Esophagus squamous epithelium (tissue), 5 donors: ENCODE measurements around the gene ZNF575. TPM values are rescaled to one million over a fixed set of nuclear protein-coding genes. Genes with fewer than 3 reads are reported as not detected.

Source experiments
- DNase-seq: peaks from one replicate; lab custom pipeline; 2025; lab: John Stamatoyannopoulos, UW
- H3K27ac ChIP-seq, 4 donors: fragments of 200-600 bp; sonication (generic); one replicate each; pipeline ENCODE4 v1.5.1; 2016 to 2019; ENCODE audit warnings: mild to moderate bottlenecking in 1 of 4
- H3K27me3 ChIP-seq, 4 donors: fragments of 200-600 bp; sonication (generic); 1 replicate in 3 of 4; 2 replicates in 1 of 4; pipeline versions ENCODE4 v1.5.1 to v1.6.0; 2017 to 2021; ENCODE audit warnings: antibody characterized with exemption in 1 of 4
- H3K36me3 ChIP-seq, 3 donors: fragments of 200-600 bp; sonication (generic); one replicate each; pipeline ENCODE4 v1.5.1; 2016 to 2019
- H3K4me1 ChIP-seq, 3 donors: fragments of 200-600 bp; sonication (generic); one replicate each; pipeline ENCODE4 v1.5.1; 2017 to 2019
- H3K4me3 ChIP-seq, 4 donors: fragments of 200-600 bp; sonication (generic); 1 replicate in 3 of 4; 2 replicates in 1 of 4; pipeline ENCODE4 v1.5.1; 2016 to 2019; ENCODE audit warnings: mild to moderate bottlenecking in 2 of 4, moderate library complexity in 1 of 4
- H3K9me3 ChIP-seq, 3 donors: fragments of 200-600 bp; sonication (generic); one replicate each; pipeline ENCODE4 v1.5.1; 2016 to 2019
- POLR2A ChIP-seq, 4 donors: fragments of 450-650 bp; IDR thresholded peaks; one replicate each; pipeline ENCODE4 v1.6.1; 2017; ENCODE audit warnings: antibody characterized with exemption in 4 of 4, mild to moderate bottlenecking in 4 of 4, moderate library complexity in 3 of 4
- WGBS, 2 donors: methylation state at CpG; one replicate each; pipeline ENCODE4 v1.1.5; 2018; 5-methylcytosine and 5-hydroxymethylcytosine counted together
- intact Hi-C: fragments of 100-400 bp; cut with DNase I; formaldehyde crosslinking; loops from one replicate; pipeline ENCODE4 v1.15.0; 2022
- total RNA-seq, 4 donors: library from RNA; depleted of rRNA; stranded (reverse); fragments of >200 nt; gene quantifications; one replicate each; pipeline ENCODE4 v1.1.0, GENCODE V29; 2016
- TF ChIP-seq, protein P1 (sequence below), 6 experiments: fragments of 450-650 bp in 4 of 6; fragments of 200-600 bp in 2 of 6; sonication (generic) in 2 of 6; IDR thresholded peaks; one replicate each; pipeline ENCODE4 v1.5.1; 2016 to 2019; ENCODE audit warnings: antibody characterized with exemption in 6 of 6, mild to moderate bottlenecking in 4 of 6, moderate library complexity in 4 of 6
- donor health status: DM: yes; HTN: yes; CAD: no.

ZNF575 gene
- total RNA-seq, 4 donors from 2014 or later: not detected

DNA sequence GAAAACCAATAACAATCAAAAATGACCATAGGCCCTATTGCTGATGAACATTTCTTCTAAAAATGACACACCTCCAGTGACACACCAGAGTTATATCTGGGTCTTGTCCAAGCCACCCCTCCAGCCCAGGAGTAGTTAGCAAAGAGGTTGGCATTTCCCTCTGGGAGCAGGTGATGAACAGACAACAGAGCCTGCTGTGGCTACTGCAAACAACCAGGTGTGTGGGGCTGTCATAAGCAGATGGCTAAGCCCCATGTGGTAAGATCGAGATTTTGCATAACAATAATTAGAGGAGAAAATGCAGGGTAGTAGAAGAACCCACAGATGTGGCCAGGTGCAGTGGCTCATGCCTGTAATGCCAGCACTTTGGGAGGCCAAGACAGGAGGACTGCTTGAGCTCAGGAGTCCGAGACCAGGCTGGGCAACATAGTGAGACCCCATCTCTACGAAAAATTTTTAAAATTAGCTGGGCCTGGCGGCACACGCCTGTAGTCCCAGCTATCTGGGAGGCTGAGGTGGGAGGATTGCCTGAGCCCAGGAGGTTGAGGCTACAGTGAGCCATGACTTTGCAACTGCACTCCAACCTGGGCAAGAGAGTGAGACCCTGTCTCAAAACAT, 37.3 kb downstream of the ZNF575 start:
- Histone ChIP-seq H3K4me3 (no peak overlapping the region), H3K9me3 (no peaks in the 10 kb centered on the region), H3K27me3 (no peaks in the 10 kb centered on the region), H3K27ac (no peak overlapping the region), H3K4me1 (peaks cover 8 to 21% (median 9%) of the 10 kb centered on the region in 3 donors), H3K36me3 (peaks cover 0 to 21% (median 0%) of the 10 kb centered on the region in 3 donors)
- intact Hi-C loops: no loop called here
- WGBS, 2 donors: 68 to 78% methylated on average over 5 of the region's 5 CpGs
- no peak for DNase-seq
- no peak for TF ChIP-seq POLR2A (IDR thresholded peaks at IDR 0.05)
- TF ChIP-seq, protein P1, sequence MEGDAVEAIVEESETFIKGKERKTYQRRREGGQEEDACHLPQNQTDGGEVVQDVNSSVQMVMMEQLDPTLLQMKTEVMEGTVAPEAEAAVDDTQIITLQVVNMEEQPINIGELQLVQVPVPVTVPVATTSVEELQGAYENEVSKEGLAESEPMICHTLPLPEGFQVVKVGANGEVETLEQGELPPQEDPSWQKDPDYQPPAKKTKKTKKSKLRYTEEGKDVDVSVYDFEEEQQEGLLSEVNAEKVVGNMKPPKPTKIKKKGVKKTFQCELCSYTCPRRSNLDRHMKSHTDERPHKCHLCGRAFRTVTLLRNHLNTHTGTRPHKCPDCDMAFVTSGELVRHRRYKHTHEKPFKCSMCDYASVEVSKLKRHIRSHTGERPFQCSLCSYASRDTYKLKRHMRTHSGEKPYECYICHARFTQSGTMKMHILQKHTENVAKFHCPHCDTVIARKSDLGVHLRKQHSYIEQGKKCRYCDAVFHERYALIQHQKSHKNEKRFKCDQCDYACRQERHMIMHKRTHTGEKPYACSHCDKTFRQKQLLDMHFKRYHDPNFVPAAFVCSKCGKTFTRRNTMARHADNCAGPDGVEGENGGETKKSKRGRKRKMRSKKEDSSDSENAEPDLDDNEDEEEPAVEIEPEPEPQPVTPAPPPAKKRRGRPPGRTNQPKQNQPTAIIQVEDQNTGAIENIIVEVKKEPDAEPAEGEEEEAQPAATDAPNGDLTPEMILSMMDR (IDR thresholded peaks at IDR 0.05): no peak

DNA sequence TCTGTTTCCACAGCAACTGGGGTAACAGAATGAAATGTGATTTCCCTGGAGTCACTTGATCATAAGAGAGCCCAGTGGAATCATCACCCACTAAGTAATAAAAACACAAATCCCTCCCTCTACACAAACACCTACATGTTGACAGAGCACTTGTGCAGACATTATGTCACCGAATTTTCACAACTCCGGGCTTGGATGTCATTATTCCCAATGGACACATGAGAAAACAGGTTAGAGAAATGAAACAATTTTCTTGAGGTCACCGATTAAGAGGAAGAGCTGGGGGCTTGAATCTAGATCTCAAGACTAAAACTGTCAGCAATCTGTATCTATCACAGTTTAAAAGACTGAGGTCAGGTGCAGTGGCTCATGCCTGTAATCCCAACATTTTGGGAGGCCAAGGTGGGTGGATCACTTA, 39.2 kb downstream of the ZNF575 start:
- H3K27me3 ChIP-seq: no peaks in the 10 kb centered on the region
- intact Hi-C loops: no loop called here
- H3K27ac ChIP-seq: no peak overlapping the region
- H3K4me1 ChIP-seq: peaks cover 14 to 36% (median 18%) of the 10 kb centered on the region in 3 donors
- H3K9me3 ChIP-seq: no peaks in the 10 kb centered on the region
- DNase-seq: no peak
- no peak overlapping the region for H3K4me3 ChIP-seq
- H3K36me3 ChIP-seq: peaks cover 0 to 21% (median 0%) of the 10 kb centered on the region in 3 donors
- TF ChIP-seq, protein P1 (IDR thresholded peaks at IDR 0.05): no peak
- TF ChIP-seq POLR2A (IDR thresholded peaks at IDR 0.05): no peak
- WGBS, 2 donors: 68 to 74% methylated on average over 3 of the region's 3 CpGs

DNA sequence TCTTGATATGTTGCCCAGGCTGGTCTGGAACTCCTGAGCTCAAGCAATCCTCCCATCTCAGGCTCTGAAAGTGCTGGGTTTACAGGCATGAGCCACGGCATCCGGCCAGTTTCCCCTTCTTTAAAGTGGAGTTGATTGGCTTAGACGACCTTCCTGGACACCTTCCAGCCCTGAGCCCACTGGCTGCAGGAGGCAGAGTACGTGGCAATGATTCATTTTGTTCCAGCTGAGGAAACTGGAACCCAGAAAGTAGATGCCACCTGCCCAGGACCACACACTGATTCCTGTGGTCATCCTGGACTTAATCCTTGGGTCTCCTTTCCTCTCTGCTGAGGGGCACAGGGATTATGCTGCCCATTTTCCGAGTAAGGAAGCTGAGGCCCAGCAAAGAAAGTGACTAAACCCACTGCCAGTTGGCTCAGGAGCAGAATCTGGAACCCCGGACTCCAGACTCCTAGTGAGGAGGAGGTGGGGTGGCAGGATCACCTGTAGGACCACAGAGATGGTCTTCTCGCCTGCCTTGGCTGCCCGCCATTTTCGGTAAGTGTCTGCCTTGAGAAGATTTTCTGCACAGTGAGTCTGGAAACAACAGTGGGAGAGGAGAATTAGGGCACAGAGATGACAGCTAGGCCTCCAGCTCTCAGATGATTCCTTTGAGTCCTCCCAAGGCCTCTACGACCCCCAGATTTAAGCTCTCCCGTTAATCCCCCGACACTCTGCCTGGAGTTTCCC, 41.6 kb downstream of the ZNF575 start:
- H3K4me3 ChIP-seq: peak overlapping the region; percentile 52 to 92 (median 78)
- H3K4me1 ChIP-seq: peaks cover 14 to 39% (median 18%) of the 10 kb centered on the region in 3 donors
- H3K36me3 ChIP-seq: peaks cover 0 to 21% (median 0%) of the 10 kb centered on the region in 3 donors
- no peaks in the 10 kb centered on the region for H3K9me3 ChIP-seq
- H3K27ac ChIP-seq: peak overlapping the region; percentile 85 to 97 (median 90)
- no peak for TF ChIP-seq POLR2A (IDR thresholded peaks at IDR 0.05)
- TF ChIP-seq, protein P1 (IDR thresholded peaks at IDR 0.05): no peak
- no peaks in the 10 kb centered on the region for H3K27me3 ChIP-seq
- intact Hi-C loops: no loop called here
- no peak for DNase-seq
- WGBS, 2 donors: 22 to 24% methylated on average over 11 to 12 of the region's 12 CpGs

DNA sequence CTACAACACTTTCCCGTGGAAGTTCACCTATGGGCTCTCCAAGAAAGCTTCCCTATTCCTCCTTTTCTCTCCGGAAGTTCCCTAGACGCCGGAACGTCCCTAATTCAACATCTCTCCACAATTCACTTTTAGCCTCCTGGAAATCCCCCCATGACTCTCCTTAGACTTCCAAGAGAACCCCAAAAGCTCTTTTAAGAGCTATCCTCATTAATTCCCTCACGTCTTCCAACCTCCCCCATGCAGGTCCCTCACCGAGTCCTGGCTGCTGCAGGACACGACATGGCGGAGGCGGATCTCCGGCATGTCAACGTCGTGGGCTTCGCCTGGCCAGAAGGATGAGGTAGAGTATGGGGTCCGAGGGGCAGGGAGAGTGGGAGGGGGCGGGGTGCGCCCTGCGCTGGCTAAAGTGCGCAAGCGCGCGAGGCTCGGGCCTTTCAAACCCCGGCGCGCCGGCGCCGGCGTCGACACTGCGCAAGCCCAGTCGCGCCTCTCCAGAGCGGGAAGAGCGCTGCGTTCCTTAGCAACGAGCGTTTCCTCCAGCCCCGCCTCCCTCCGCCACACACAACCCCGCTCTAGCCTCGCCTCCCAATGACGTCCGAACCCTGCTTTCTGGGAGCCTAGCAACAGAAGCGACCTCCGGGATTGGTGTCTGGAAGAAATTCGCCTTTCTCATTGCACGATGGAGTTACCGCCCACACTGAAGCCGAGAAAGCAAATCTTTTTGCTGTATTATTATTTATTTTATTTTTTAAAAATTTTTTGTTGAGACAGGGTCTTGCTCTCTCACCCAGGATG, 42.4 kb downstream of the ZNF575 start, which contains the start of the genes PINLYP and XRCC1:
TSS of gene PINLYP (plus strand) at position 646 of the 795 bp plus-strand sequence. CDS start 1,391 bp downstream, outside the sequence.
TSS of gene XRCC1 (minus strand) at position 372 of the 795 bp plus-strand sequence. CDS start at position 303, 69 bp downstream.
- no peaks in the 10 kb centered on the region for H3K27me3 ChIP-seq
- peak within 1 kb of the TSS; percentile 85 to 97 (median 90) for H3K27ac ChIP-seq
- H3K4me3 ChIP-seq: peak within 1 kb of the TSS; percentile 52 to 92 (median 78)
- no peaks in the 10 kb centered on the region for H3K9me3 ChIP-seq
- H3K4me1 ChIP-seq: peaks cover 14 to 47% (median 24%) of the 10 kb centered on the region in 3 donors
- peak in 2 of 4 donors; percentile 12 to 58 for TF ChIP-seq POLR2A (IDR thresholded peaks at IDR 0.05)
- TF ChIP-seq, protein P1 (IDR thresholded peaks at IDR 0.05): peak in 1 of 6 experiments; percentile 7
- WGBS, 2 donors: 0% methylated on average over 35 to 37 of the region's 51 CpGs
- peaks cover 0 to 21% (median 0%) of the 10 kb centered on the region in 3 donors for H3K36me3 ChIP-seq
- DNase-seq: peak; percentile 83
- intact Hi-C loops: no loop called here
